HepG2 (cell line): ENCODE results near the gene GTSF1L.

Source experiments
- GTF2F1 ChIP-seq: fragments of 150-350 bp; IDR thresholded peaks from 2 replicates; pipeline ENCODE4 v1.6.1; 2014; ENCODE audit warnings: low read length
- KAT7 ChIP-seq: IDR thresholded peaks from 2 replicates; pipeline ENCODE4 v1.6.1; 2018; ENCODE audit warnings: borderline replicate concordance, missing compliant biosample characterization
- KDM4B ChIP-seq: sonication (generic); formaldehyde crosslinking; IDR thresholded peaks from 2 replicates; pipeline ENCODE4 v1.4.0; 2020; ENCODE audit warnings: missing genetic modification reagents
- NKX3-1 ChIP-seq: sonication (generic); formaldehyde crosslinking; IDR thresholded peaks from 2 replicates; pipeline ENCODE4 v1.5.0; 2020; ENCODE audit warnings: missing genetic modification reagents
- POLR2A ChIP-seq, 2 experiments: IDR thresholded peaks; 2 replicates each; pipeline ENCODE4 v1.6.1; 2011; ENCODE audit warnings: low read depth in 2 of 2, low read length in 2 of 2, mild to moderate bottlenecking in 1 of 2, moderate library complexity in 1 of 2; ENCODE audit not compliant: insufficient read depth in 1 of 2
- RFX5 ChIP-seq: IDR thresholded peaks from 2 replicates; pipeline ENCODE4 v1.6.1; 2011; ENCODE audit warnings: low read depth, low read length, improper control_type of control experiment
- SP5 ChIP-seq: IDR thresholded peaks from 2 replicates; pipeline ENCODE4 v1.6.1; 2016; ENCODE audit warnings: low read depth, borderline replicate concordance
- ZFP36L2 ChIP-seq: sonication (generic); formaldehyde crosslinking; IDR thresholded peaks from 2 replicates; pipeline ENCODE4 v1.4.0; 2020; ENCODE audit warnings: missing genetic modification reagents
- ZNF207 ChIP-seq: fragments of 450-650 bp; IDR thresholded peaks from 2 replicates; pipeline ENCODE4 v1.6.1; 2016; ENCODE audit warnings: antibody characterized with exemption, borderline replicate concordance
- ZNF629 ChIP-seq: sonication (generic); formaldehyde crosslinking; conservative IDR thresholded peaks from 2 replicates; pipeline ENCODE4 v1.5.0; 2020; ENCODE audit warnings: missing genetic modification reagents
- TF ChIP-seq, protein P1 (sequence below): sonication (generic); formaldehyde crosslinking; IDR thresholded peaks from 2 replicates; pipeline ENCODE4 v1.9.0; 2021; ENCODE audit warnings: missing genetic modification reagents, borderline replicate concordance
- TF ChIP-seq, protein P2 (sequence below), 2 experiments: sonication (generic) in 1 of 2; formaldehyde crosslinking in 1 of 2; IDR thresholded peaks; 2 replicates each; pipeline versions ENCODE4 v1.4.0 to v1.6.1; 2018 to 2020; ENCODE audit warnings: missing genetic modification reagents in 2 of 2, borderline replicate concordance in 1 of 2, low read depth in 1 of 2, mild to moderate bottlenecking in 1 of 2, missing biosample characterization in 1 of 2
- TF ChIP-seq, protein P3 (sequence below): sonication (generic); formaldehyde crosslinking; IDR thresholded peaks from 2 replicates; pipeline ENCODE4 v1.5.0; 2020; ENCODE audit warnings: mild to moderate bottlenecking, missing genetic modification reagents, moderate library complexity

DNA sequence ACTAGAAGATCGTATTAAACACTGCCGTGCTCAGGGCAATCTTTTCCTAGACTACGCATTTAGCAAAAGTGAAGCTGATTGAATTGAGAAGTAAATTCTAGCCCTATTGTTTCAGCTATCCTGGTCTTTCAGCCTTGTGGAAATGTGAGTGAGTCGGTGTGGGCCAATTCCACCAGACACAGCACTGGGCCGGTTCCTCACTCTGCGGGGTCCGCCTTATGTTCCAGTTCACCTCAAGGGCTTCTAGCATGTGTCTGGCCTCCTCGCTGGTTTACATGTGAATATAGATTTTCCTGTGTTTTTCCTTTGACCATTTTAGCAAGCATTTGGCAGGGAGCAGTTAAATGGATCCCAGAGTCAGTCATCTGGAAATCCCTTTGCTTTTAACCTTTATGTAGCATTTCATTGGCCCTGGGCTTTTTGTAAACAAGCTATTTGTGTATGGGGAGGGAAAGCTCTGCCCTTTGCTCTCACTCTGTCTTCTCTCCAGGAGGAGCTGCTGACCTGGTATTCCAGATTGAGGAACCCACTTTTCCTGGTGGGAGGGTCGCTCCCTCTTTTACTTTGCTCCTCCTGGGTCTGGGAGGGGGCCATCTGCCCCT lies 12.4 kb upstream of the GTSF1L start:
- TF ChIP-seq, protein P1, sequence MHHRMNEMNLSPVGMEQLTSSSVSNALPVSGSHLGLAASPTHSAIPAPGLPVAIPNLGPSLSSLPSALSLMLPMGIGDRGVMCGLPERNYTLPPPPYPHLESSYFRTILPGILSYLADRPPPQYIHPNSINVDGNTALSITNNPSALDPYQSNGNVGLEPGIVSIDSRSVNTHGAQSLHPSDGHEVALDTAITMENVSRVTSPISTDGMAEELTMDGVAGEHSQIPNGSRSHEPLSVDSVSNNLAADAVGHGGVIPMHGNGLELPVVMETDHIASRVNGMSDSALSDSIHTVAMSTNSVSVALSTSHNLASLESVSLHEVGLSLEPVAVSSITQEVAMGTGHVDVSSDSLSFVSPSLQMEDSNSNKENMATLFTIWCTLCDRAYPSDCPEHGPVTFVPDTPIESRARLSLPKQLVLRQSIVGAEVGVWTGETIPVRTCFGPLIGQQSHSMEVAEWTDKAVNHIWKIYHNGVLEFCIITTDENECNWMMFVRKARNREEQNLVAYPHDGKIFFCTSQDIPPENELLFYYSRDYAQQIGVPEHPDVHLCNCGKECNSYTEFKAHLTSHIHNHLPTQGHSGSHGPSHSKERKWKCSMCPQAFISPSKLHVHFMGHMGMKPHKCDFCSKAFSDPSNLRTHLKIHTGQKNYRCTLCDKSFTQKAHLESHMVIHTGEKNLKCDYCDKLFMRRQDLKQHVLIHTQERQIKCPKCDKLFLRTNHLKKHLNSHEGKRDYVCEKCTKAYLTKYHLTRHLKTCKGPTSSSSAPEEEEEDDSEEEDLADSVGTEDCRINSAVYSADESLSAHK (CRISPR knock-in tag): no peak
- TF ChIP-seq KDM4B (CRISPR knock-in tag) (no peak), ZNF629 (CRISPR knock-in tag) (no peak), ZFP36L2 (CRISPR knock-in tag) (no peak), SP5 (CRISPR knock-in tag) (peak; percentile 65), GTF2F1 (no peak), NKX3-1 (CRISPR knock-in tag) (no peak), RFX5 (no peak), KAT7 (CRISPR knock-in tag) (no peak), ZNF207 (no peak), POLR2A (IDR thresholded peaks at IDR 0.05; ENCODE audit: insufficient read depth in 1 of 2, low read depth in 2 of 2, low read length in 2 of 2) (no peak)
- TF ChIP-seq, protein P2, sequence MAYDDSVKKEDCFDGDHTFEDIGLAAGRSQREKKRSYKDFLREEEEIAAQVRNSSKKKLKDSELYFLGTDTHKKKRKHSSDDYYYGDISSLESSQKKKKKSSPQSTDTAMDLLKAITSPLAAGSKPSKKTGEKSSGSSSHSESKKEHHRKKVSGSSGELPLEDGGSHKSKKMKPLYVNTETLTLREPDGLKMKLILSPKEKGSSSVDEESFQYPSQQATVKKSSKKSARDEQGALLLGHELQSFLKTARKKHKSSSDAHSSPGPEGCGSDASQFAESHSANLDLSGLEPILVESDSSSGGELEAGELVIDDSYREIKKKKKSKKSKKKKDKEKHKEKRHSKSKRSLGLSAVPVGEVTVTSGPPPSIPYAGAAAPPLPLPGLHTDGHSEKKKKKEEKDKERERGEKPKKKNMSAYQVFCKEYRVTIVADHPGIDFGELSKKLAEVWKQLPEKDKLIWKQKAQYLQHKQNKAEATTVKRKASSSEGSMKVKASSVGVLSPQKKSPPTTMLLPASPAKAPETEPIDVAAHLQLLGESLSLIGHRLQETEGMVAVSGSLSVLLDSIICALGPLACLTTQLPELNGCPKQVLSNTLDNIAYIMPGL (CRISPR knock-in tag; IDR thresholded peaks at IDR 0.05; ENCODE audit: borderline replicate concordance in 1 of 2, low read depth in 1 of 2): 0 out of 4 replicates have a peak, but pooled peaks of 1 of the 2 experiments have one; percentile 21
- TF ChIP-seq, protein P3, sequence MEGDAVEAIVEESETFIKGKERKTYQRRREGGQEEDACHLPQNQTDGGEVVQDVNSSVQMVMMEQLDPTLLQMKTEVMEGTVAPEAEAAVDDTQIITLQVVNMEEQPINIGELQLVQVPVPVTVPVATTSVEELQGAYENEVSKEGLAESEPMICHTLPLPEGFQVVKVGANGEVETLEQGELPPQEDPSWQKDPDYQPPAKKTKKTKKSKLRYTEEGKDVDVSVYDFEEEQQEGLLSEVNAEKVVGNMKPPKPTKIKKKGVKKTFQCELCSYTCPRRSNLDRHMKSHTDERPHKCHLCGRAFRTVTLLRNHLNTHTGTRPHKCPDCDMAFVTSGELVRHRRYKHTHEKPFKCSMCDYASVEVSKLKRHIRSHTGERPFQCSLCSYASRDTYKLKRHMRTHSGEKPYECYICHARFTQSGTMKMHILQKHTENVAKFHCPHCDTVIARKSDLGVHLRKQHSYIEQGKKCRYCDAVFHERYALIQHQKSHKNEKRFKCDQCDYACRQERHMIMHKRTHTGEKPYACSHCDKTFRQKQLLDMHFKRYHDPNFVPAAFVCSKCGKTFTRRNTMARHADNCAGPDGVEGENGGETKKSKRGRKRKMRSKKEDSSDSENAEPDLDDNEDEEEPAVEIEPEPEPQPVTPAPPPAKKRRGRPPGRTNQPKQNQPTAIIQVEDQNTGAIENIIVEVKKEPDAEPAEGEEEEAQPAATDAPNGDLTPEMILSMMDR (CRISPR knock-in tag): 0 out of 2 replicates have a peak, but pooled peaks have one; percentile 14
